ENCODE measurements around the gene NSD2.

Gene NSD2

DNA sequence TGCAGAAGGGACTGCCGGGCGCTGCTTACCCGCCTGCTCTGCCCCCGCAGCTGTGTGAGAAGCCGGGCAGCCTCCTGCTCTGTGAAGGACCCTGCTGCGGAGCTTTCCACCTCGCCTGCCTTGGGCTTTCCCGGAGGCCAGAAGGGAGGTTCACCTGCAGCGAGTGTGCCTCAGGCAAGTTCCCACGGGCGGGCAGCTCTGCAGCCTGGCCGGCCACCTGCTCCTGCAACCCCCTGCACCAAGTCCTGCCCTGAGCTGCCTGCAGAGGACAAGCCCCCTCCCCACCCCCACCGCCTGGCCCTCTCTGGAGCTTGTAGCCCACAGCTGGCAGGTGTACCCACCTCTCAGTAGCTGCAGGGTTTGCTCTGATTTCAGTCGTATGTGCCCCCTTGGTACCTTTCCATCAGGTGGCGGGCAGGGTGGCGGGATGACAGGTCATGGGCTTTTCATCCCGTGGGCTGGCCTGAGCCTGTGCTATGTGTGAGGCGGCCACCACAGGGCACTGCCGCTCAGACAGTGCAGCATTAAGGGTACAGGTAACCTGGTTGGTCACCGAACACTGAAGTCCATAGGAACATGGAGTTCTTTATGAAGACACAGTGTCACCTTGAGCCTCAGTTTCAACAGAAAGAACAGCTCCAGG, 81.0 kb downstream of the NSD2 start:
- DNase-seq (ENCODE audit: low read depth) = no peak
- no peak for TF ChIP-seq CTCF (IDR thresholded peaks at IDR 0.05; ENCODE audit: insufficient read depth, low read depth, low read length, missing control alignments)
- H3K4me3 ChIP-seq (ENCODE audit: low read length) = no peak overlapping the region

DNA sequence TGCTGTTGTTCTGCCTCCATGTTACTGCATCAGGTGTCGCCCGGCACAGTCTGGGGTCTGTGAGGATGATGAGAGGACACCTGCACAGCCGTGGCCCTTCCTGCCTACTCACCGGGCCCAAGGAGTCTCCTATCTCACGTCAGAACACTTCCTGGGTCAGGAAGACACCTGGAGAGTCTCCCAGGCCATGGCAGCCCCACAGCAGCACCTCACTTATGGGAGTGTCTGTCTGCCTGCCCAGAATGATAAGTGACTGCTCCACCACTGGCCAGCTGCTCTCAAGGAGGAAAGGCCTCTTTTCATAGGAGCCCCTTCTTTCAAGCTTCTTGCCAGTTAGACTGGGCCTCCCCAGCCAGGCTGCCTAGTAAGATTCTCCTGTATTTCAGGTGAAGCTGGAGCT, 81.5 kb downstream of the NSD2 start:
- no peak overlapping the region for H3K4me3 ChIP-seq (ENCODE audit: low read length)
- DNase-seq (ENCODE audit: low read depth) = no peak
- TF ChIP-seq CTCF (IDR thresholded peaks at IDR 0.05; ENCODE audit: insufficient read depth, low read depth, low read length, missing control alignments) = no peak

- DNase-seq (ENCODE audit: low read depth) = no peak
- TF ChIP-seq CTCF (IDR thresholded peaks at IDR 0.05; ENCODE audit: insufficient read depth, low read depth, low read length, missing control alignments) = no peak
- no peak overlapping the region for H3K4me3 ChIP-seq (ENCODE audit: low read length)
These were observed 82.1 kb downstream of the NSD2 start for GRCh38 chr4:1953335-1953734.

- no peak for TF ChIP-seq CTCF (IDR thresholded peaks at IDR 0.05; ENCODE audit: insufficient read depth, low read depth, low read length, missing control alignments)
- no peak overlapping the region for H3K4me3 ChIP-seq (ENCODE audit: low read length)
- DNase-seq (ENCODE audit: low read depth) = no peak
These were observed 85.4 kb downstream of the NSD2 start for GRCh38 chr4:1956631-1957030.

GRCh38 chr4:1958276-1959103, 87.3 kb downstream of the NSD2 start:
- DNase-seq (ENCODE audit: low read depth) = no peak
- no peak overlapping the region for H3K4me3 ChIP-seq (ENCODE audit: low read length)
- TF ChIP-seq CTCF (IDR thresholded peaks at IDR 0.05; ENCODE audit: insufficient read depth, low read depth, low read length, missing control alignments) = no peak

GRCh38 chr4:1959104-1959384, 87.9 kb downstream of the NSD2 start:
- peak; percentile 13 for DNase-seq (ENCODE audit: low read depth)

More at GRCh38 chr4:1959104-1959384, 87.9 kb downstream of the NSD2 start:
- H3K4me3 ChIP-seq (ENCODE audit: low read length) = no peak overlapping the region
- TF ChIP-seq CTCF (IDR thresholded peaks at IDR 0.05; ENCODE audit: insufficient read depth, low read depth, low read length, missing control alignments) = no peak
